ENCODE measurements around the gene LGALS4. TPM values are rescaled to one million over a fixed set of nuclear protein-coding genes. Genes with fewer than 3 reads are reported as not detected.
A peak's percentile ranks its signal among the peaks of the same experiment; 100 is the strongest.
"Not testable (repeated sequence)": the region's sequence is repeated elsewhere in the genome, so short reads cannot be mapped to it uniquely, and the experiment has no call there.

The LGALS4 gene
- total RNA-seq, 3 donors from 2014 or later: 2,367 to 7,005 (median 6,199) TPM

- intact Hi-C loops (cut with DNase I, micrococcal nuclease): no loop called here
- no peaks in the 10 kb centered on the region for H3K9me3 ChIP-seq
Measured at GRCh38 chr19:38796154-38796553, 16.6 kb downstream of the LGALS4 start.

GRCh38 chr19:38795549-38795948 lies 17.2 kb downstream of the LGALS4 start:
- Histone ChIP-seq H3K4me1 (ENCODE audit: low read depth) (no peaks in the 10 kb centered on the region), H3K36me3 (ENCODE audit: low read depth) (no peaks in the 10 kb centered on the region), H3K9me3 (no peaks in the 10 kb centered on the region), H3K4me3 (no peak overlapping the region)
- intact Hi-C loops (cut with DNase I, micrococcal nuclease): no loop called here
- TF ChIP-seq, protein P1, sequence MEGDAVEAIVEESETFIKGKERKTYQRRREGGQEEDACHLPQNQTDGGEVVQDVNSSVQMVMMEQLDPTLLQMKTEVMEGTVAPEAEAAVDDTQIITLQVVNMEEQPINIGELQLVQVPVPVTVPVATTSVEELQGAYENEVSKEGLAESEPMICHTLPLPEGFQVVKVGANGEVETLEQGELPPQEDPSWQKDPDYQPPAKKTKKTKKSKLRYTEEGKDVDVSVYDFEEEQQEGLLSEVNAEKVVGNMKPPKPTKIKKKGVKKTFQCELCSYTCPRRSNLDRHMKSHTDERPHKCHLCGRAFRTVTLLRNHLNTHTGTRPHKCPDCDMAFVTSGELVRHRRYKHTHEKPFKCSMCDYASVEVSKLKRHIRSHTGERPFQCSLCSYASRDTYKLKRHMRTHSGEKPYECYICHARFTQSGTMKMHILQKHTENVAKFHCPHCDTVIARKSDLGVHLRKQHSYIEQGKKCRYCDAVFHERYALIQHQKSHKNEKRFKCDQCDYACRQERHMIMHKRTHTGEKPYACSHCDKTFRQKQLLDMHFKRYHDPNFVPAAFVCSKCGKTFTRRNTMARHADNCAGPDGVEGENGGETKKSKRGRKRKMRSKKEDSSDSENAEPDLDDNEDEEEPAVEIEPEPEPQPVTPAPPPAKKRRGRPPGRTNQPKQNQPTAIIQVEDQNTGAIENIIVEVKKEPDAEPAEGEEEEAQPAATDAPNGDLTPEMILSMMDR (IDR thresholded peaks at IDR 0.05): no peak
- no peak for DNase-seq
- no peak for ATAC-seq

More at GRCh38 chr19:38796154-38796553, 16.6 kb downstream of the LGALS4 start:
- TF ChIP-seq, protein P1 (IDR thresholded peaks at IDR 0.05): no peak
- Histone ChIP-seq H3K4me1 (ENCODE audit: low read depth) (no peaks in the 10 kb centered on the region), H3K4me3 (no peak overlapping the region), H3K36me3 (ENCODE audit: low read depth) (no peaks in the 10 kb centered on the region)
- ATAC-seq: no peak
- no peak for DNase-seq

DNA sequence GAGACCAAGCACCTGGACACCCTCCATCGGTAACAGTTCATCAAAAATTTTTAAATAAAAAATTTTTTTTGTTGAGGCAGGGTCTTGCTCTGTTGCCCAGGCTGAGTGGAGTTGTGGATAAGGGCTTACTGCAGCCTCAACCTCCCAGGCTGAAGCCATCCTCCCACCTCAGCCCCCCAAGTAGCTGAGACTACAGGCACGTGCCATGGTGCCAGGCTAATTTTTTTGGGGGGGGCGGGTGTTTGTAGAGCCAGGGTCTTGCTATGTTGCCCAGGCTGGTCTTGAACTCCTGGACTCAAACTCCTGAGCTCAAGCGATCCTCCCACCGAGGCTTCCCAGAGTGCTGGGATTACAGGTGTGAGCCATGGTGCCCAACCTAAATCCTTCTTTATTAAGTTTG lies 19.1 kb downstream of the LGALS4 start:
- ATAC-seq: no peak
- Histone ChIP-seq H3K4me1 (ENCODE audit: low read depth) (no peaks in the 10 kb centered on the region), H3K9me3 (no peaks in the 10 kb centered on the region), H3K36me3 (ENCODE audit: low read depth) (no peaks in the 10 kb centered on the region), H3K4me3 (no peak overlapping the region)
- intact Hi-C loops (cut with DNase I, micrococcal nuclease): no loop called here
- TF ChIP-seq, protein P1 (IDR thresholded peaks at IDR 0.05): no peak
- no peak for DNase-seq

GRCh38 chr19:38793177-38793576 lies 19.6 kb downstream of the LGALS4 start:
- TF ChIP-seq, protein P1 (IDR thresholded peaks at IDR 0.05): no peak
- ATAC-seq: no peak
- Histone ChIP-seq H3K36me3 (ENCODE audit: low read depth) (no peaks in the 10 kb centered on the region), H3K9me3 (no peaks in the 10 kb centered on the region), H3K4me1 (ENCODE audit: low read depth) (no peaks in the 10 kb centered on the region), H3K4me3 (no peak overlapping the region)
- intact Hi-C loops (cut with DNase I, micrococcal nuclease): no loop called here
- DNase-seq: no peak

DNA sequence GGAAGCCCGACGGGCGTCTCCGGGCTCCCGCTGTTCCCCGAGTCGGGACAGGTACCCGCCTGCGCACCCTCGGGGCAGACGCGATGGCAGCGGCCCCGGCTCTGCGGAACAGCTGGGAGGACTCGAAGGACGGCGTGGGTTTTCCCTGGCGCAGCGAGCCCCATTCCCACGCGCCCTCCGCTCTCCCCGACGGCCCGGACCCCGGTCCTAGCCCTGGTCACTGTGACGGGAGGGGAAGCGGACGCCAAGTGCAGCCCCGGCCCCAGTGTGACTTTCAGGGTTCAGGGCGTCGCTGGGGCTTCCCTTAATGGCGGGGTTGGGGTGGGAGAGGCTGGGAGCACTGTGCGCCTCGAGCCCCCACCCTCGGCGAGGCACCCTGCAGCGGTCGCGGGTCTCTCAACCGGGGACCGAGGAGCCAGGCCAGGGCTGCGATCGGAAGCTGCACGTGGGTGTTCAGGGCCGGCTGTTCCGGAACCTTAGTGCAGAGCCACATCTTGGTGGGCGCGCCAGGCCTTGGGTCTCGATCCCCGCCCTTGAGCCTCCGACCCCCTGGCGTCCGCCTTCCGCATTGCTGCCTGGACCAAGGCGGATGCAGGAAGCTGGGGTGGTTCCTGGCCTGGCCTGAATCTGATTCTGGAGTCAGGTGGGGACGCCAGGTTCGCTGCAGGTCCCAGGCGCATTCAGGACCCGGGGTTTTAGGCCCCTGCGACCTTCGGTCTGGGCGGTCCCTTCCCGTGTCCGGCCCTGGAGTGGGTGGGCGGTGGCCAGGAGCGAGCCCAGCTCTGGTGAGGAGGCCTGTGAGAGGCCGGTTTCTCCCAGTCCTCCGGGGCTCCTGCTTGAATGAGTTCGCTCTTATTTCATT lies 20.3 kb downstream of the LGALS4 start:
- Histone ChIP-seq H3K4me1 (ENCODE audit: low read depth) (no peaks in the 10 kb centered on the region), H3K4me3 (no peak overlapping the region), H3K9me3 (no peaks in the 10 kb centered on the region), H3K36me3 (ENCODE audit: low read depth) (no peaks in the 10 kb centered on the region)
- DNase-seq (peak; percentile 44 to 79 (median 78)), ATAC-seq (peak; percentile 65)
- TF ChIP-seq, protein P1 (IDR thresholded peaks at IDR 0.05): peak; percentile 18
- intact Hi-C loops (cut with DNase I, micrococcal nuclease): no loop called here

DNA sequence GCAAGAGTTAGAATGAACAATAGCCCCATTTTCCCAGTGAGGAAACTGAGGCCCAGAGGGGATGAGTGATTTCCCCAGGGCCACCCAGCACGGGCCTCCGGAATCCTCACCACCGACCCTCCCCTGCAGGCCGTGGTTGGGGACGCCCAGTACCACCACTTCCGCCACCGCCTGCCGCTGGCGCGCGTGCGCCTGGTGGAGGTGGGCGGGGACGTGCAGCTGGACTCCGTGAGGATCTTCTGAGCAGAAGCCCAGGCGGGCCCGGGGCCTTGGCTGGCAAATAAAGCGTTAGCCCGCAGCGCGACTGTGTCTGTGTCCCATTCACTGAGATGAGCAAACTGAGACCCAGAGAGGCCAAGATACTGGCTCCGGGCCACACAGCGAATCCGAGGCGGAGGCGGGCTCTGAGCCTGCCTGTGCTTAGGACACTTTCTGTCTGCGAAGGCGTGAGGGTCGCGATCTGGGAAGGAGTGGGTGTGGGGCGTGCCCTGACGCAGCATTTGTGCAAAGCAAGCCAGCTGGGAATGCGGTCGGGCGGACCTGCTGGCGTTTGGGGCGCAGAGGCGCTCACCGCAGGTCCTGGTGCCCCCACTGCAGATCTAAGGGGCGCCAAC lies 21.2 kb downstream of the LGALS4 start:
- H3K9me3 ChIP-seq; DNase-seq; H3K36me3 ChIP-seq (ENCODE audit: low read depth); H3K4me3 ChIP-seq; intact Hi-C loops (cut with DNase I, micrococcal nuclease); H3K4me1 ChIP-seq (ENCODE audit: low read depth): not testable (repeated sequence)
- ATAC-seq: peak; percentile 85

- H3K9me3 ChIP-seq; intact Hi-C loops (cut with DNase I, micrococcal nuclease); H3K4me3 ChIP-seq; DNase-seq; H3K4me1 ChIP-seq (ENCODE audit: low read depth); H3K36me3 ChIP-seq (ENCODE audit: low read depth): not testable (repeated sequence)
- ATAC-seq: peak; percentile 33
Measured at GRCh38 chr19:38790507-38791403, 22.0 kb downstream of the LGALS4 start.
